Measurements from ENCODE around the gene ENPP7. TPM values are rescaled to one million over a fixed set of nuclear protein-coding genes. Genes with fewer than 3 reads are reported as not detected.
"Not testable (repeated sequence)": the region's sequence is repeated elsewhere in the genome, so short reads cannot be mapped to it uniquely, and the experiment has no call there.

Gene ENPP7
- total RNA-seq, 1 experiment from 2014 or later: not detected

DNA sequence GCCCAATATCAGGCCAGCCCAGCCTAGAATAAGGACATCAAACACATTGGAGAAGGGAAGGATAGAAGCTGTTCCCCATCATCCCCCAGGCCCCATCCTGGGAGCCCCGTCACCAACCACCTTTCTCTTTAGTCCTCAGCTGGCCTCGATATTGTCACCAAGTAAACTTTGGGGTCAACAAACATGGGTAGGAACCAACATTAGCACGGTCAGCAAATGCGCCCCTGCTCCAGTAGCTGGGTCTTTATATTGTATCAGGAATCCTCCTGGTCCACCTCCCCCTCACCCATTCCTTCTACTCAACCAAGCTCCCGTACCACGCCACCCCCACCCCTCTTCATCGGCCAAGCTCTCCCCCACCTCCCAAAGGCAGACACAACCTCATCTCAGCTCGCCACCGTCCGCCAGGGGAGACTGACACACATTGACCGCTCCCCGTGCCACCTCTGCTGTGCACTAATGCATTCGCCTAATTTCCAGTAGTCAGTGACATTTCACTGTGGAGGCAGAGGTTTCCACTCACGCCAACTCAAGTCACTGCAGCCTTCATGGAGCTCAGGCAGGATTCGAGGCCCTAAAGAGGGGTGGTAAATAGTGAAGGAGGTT lies 26.5 kb downstream of the ENPP7 start:
- DNase-seq (ENCODE audit: low read depth, low spot score): no peak
- in situ Hi-C loops (cut with HindIII; ENCODE audit: low pct_unique_long_range_greater_than_20kb, low sequenced_read_pairs): no loop called here

DNA sequence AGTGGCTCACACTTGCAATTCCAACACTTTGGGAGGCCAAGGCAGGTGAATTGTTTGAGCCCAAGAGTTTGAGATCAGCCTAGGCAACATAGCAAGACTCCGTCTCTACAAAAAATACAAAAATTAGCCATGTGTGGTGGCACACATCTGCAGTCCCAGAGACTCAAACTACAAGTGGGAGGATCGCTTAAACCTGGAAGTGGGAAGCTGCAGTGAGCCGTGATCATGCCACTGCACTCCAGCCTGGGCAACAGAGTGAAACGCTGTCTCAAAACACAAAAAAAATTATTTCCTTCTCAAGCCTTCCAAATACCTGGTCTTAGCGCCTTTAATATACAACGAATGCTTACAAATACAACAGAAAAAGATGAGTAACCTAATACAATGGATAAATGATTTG lies 27.5 kb downstream of the ENPP7 start:
- in situ Hi-C loops (cut with HindIII; ENCODE audit: low pct_unique_long_range_greater_than_20kb, low sequenced_read_pairs): no loop called here
- DNase-seq (ENCODE audit: low read depth, low spot score): no peak

DNA sequence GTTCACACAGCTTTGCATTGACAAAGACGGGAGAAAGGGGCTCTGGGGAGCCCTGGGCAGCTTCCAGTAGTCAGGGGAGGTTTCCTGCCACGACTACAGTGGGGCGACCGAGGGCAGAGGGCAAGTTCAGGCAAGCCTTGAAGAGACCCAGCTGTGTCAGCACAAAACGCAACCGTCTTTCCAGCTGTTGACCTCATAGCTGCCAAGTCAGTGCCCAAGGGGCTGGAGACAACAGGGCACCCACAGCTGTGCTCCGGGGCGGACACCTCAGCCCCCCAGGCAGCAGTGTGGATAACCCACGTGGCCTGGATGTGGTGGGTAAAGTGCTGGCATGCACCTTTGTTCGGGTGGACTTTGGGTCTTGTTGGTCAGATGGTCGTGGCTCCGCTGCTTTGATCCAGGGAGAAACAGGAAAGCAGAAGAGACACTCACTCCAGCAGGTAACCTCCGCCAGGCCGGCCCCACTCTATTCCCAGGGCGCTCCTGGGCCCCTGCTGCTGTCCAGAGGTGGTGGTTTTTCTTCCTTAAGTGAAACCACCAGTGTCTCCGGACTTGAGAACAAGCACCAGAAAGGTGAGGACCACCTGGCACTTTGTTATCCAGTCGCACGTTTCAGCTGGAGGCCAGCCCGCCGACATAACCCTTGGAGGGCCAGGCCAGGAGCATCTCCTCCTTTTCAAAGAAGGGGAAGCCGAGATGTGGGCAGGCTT lies 29.6 kb downstream of the ENPP7 start:
- in situ Hi-C loops (cut with HindIII; ENCODE audit: low pct_unique_long_range_greater_than_20kb, low sequenced_read_pairs): no loop called here
- no peak for DNase-seq (ENCODE audit: low read depth, low spot score)

- in situ Hi-C loops (cut with HindIII; ENCODE audit: low pct_unique_long_range_greater_than_20kb, low sequenced_read_pairs): no loop called here
- DNase-seq (ENCODE audit: low read depth, low spot score): no peak
These were observed 31.3 kb downstream of the ENPP7 start for GRCh38 chr17:79761894-79762589.

DNA sequence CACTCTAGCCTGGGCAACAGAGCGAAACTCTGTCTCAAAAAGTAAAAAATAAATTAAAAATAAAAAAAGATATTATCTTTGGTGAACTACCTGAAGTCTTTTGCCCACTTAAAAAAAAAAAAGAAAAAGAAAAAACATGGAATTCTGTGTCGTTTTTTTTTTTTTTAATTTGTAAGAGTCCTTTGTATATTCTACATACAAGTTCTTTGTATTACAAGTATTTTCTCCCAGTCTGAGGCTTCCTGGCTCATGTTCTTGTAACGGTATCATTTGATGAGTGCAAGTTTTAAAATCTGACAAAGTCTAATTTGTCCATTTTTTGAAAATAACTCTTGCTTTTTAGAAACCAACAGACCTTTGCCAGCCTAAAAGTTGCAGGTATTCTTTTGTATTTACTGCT lies 35.0 kb downstream of the ENPP7 start:
- DNase-seq (ENCODE audit: low read depth, low spot score): peak; percentile 54
- in situ Hi-C loops (cut with HindIII; ENCODE audit: low pct_unique_long_range_greater_than_20kb, low sequenced_read_pairs): no loop called here

GRCh38 chr17:79769570-79770506 lies 39.1 kb downstream of the ENPP7 start:
- in situ Hi-C loops (cut with HindIII; ENCODE audit: low pct_unique_long_range_greater_than_20kb, low sequenced_read_pairs): no loop called here
- no peak for DNase-seq (ENCODE audit: low read depth, low spot score)

- in situ Hi-C loops (cut with HindIII; ENCODE audit: low pct_unique_long_range_greater_than_20kb, low sequenced_read_pairs): no loop called here
- DNase-seq (ENCODE audit: low read depth, low spot score): no peak
These were observed 40.5 kb downstream of the ENPP7 start for GRCh38 chr17:79771276-79771675.

GRCh38 chr17:79772726-79773125 lies 42.0 kb downstream of the ENPP7 start:
- in situ Hi-C loops (cut with HindIII; ENCODE audit: low pct_unique_long_range_greater_than_20kb, low sequenced_read_pairs); DNase-seq (ENCODE audit: low read depth, low spot score): not testable (repeated sequence)

GRCh38 chr17:79774561-79774975 lies 43.8 kb downstream of the ENPP7 start:
- in situ Hi-C loops (cut with HindIII; ENCODE audit: low pct_unique_long_range_greater_than_20kb, low sequenced_read_pairs): no loop called here
- no peak for DNase-seq (ENCODE audit: low read depth, low spot score)

- in situ Hi-C loops (cut with HindIII; ENCODE audit: low pct_unique_long_range_greater_than_20kb, low sequenced_read_pairs): loop anchor here (25.0 kb wide), 1 partner anchor 212 kb away; no protein-coding TSS in a partner anchor
- DNase-seq (ENCODE audit: low read depth, low spot score): no peak
These were observed 44.9 kb downstream of the ENPP7 start for GRCh38 chr17:79775632-79776031.

DNA sequence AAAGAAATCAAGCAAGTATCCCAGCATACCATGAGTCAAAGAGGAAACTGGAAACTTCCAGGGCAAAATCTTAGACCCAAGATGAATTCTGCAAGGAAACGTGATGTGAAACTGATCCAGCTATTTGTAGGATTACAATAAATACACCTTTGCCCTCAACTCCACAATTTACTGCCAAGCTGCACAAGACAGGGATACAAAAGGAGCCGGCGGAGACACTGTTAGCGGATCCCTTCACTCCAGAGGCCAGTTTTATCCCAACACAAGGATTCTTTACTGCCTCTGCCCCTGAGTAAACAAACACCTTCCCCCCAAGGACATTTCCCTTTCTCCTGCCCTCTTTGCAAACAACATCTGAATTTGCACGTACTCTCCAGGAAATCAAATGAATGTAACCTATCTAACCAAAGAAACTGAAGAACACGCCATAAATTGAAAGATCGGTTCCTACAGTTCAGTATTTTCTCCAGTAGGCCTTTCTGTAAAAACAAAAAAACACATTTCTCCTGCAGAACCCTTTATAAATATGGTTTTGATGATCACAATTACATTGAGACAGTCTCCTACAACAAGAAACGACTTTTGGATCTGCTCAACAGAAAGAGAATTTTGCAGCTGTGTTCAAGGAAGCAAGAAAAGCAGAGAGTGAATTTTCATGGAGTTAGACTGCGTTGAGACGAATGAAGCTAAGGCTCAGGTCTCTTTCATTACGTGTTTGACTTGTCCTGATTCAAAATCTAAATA lies 45.8 kb downstream of the ENPP7 start:
- in situ Hi-C loops (cut with HindIII; ENCODE audit: low pct_unique_long_range_greater_than_20kb, low sequenced_read_pairs): loop anchor here (25.0 kb wide), 1 partner anchor 211 kb away; no protein-coding TSS in a partner anchor
- no peak for DNase-seq (ENCODE audit: low read depth, low spot score)

DNA sequence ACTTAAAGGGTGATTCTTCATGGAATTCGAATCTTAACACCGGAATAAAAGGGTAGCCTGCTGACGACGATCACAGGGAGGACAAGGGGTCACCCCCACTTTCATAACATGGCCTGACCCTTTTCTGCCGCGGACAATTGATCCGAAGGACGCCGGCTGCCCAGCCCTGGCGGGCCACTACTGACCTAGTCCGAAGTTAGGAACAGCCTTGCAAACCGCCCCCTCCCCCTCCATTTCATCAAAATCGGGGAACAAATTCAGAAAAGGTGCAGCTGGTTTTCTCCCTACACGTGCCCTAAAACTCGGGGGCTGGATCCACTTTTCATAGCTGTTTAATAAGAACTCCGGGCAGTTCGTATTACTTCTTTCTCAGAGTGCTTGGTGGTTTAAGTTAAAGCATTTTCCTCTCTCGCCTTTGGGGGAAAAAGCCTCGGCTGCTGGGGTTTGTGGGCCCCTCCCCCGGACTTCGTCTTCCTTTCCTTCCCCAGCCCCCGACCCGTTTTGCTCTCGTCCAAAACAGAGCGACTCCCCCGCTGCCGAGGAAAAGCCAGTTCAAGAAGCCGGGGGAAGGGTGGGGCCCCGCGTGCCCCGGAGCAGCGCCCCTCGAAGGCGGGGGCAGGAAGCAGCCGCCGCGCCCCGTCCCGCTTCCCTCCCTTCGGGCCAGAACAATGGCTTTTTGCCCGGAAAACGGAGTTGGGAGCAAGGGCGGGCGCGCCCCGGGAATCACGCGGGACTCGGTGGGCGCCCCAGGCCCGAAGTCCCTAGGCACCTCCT lies 46.6 kb downstream of the ENPP7 start:
- DNase-seq (ENCODE audit: low read depth, low spot score): peak; percentile 78
- in situ Hi-C loops (cut with HindIII; ENCODE audit: low pct_unique_long_range_greater_than_20kb, low sequenced_read_pairs): loop anchor here (25.0 kb wide), 1 partner anchor 210 kb away; no protein-coding TSS in a partner anchor

- peak; percentile 87 for DNase-seq (ENCODE audit: low read depth, low spot score)
- in situ Hi-C loops (cut with HindIII; ENCODE audit: low pct_unique_long_range_greater_than_20kb, low sequenced_read_pairs): loop anchor here (25.0 kb wide), 1 partner anchor 209 kb away; no protein-coding TSS in a partner anchor
These were observed 47.3 kb downstream of the ENPP7 start, which contains the start of gene CBX2 for GRCh38 chr17:79777894-79778503. CBX2 (plus strand) TSS chr17:79778148; CDS start chr17:79778236, 88 bp downstream.

- peak; percentile 46 for DNase-seq (ENCODE audit: low read depth, low spot score)
- in situ Hi-C loops (cut with HindIII; ENCODE audit: low pct_unique_long_range_greater_than_20kb, low sequenced_read_pairs): loop anchor here (25.0 kb wide), 1 partner anchor 209 kb away; no protein-coding TSS in a partner anchor
These were observed 47.9 kb downstream of the ENPP7 start for GRCh38 chr17:79778504-79779083.

DNA sequence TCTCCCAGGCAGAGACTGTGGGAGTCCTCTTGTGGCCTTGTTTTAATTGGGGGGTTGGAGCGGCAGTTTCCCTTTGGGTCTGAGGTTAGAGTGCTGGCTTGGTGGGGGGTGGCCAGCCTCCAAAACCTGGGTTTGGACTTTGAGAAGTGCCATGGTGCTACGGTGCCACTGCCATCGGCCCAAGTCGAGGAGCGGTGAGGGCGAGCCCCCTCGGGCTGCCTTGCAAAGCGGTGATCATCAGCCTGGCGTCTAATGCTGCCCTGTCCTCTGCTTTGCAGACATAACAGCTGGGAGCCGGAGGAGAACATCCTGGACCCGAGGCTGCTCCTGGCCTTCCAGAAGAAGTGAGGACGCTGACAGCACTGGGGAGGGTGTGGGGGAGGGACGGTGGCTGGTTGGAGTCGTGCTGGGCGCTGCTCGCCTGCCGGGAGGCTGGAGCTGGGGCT lies 48.4 kb downstream of the ENPP7 start:
- no peak for DNase-seq (ENCODE audit: low read depth, low spot score)
- in situ Hi-C loops (cut with HindIII; ENCODE audit: low pct_unique_long_range_greater_than_20kb, low sequenced_read_pairs): loop anchor here (25.0 kb wide), 1 partner anchor 208 kb away; no protein-coding TSS in a partner anchor
